Activated CD4-positive, alpha-beta T cell treated with anti-CD3 and anti-CD28 coated beads, Interleukin-2, amount 50 U/mL, for 24 hours (primary cell): ENCODE measurements around the gene PGAP3.

Experiments
- DNase-seq, 2 donors: peaks; one replicate each; pipeline ENCODE4 v3.0.0-alpha.2; 2020; ENCODE audit warnings: low read depth in 1 of 2, low spot score in 1 of 2

The PGAP3 gene

DNA sequence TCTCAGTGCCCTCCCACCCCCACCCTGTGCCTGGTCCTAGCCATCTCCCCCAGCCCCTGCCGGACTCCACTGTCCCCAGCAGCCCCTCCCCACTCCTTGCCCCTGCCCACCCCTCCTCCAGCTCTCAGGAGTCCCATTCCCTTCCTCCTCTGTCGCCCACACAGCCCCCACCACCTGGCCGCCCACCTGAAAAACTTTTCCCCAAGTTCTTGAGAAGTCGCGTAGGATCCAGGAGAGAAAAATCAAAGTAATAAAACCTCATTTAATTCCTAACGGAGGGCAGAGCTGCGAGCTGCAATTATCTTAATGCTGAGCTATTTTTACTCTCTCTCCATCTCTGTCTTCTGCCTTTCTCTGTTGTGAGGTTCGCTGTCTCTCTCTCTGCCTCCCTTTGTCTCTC, 63.5 kb downstream of the PGAP3 start:
- no peak for DNase-seq

DNA sequence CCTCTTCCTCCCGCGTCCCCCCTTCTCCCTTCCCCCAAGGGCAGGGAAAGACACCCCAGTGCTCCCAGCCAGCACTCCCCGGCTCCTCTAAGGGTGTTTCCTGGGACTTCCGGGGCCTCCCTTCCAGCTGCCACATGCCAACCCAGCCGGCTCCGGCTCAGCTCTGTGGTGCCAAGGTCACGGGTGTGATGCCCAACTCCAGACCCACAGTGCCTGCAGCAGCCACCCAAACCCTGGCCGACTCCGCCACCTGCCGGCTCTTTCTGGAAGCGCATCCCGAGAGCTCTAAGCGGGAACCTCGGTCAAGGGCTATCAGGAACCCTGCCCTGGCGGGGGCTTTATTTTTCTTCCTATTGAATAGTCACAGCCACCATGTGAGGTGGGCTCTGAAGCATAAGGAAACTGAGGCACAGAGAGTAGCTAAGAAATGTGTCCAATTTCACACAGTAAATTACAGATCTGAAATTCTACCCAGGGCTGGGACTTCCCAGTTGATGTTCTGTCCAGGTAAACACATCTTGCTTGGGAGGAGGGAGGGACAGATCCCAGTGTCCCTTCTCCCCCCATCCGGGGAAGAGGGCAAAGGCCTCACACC, 64.4 kb downstream of the PGAP3 start:
- peak; percentile 80 to 82 for DNase-seq

DNA sequence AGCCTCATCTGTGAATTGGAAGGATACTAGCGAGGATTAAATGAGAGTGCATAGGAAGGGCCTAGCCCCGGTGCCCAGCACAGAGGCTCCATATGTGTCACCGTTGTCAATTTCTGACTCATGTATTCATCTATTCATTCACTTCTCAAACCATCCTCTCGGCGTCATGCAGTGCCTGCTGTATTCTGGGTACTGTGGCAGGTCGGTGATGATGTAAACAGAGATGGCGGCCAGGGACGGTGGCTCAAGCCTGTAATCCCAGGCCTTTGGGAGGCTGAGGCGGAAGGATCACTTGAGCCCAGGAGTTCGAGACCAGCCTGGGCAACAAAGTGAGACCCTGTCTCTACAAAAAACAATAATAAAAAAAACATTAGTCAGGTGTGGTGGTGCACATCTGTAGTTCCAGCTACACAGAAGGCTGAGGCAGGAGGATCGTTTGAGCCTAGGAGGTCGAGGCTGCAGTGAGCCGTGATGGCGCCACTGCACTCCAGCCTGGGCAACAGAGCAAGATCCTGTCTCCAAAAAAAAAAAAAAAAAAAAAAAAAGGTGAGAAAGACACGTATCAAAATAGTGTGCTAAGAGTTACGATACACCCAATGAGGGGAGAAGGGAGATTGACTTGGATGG, 65.4 kb downstream of the PGAP3 start:
- peak in 1 of 2 donors; percentile 22 for DNase-seq

DNA sequence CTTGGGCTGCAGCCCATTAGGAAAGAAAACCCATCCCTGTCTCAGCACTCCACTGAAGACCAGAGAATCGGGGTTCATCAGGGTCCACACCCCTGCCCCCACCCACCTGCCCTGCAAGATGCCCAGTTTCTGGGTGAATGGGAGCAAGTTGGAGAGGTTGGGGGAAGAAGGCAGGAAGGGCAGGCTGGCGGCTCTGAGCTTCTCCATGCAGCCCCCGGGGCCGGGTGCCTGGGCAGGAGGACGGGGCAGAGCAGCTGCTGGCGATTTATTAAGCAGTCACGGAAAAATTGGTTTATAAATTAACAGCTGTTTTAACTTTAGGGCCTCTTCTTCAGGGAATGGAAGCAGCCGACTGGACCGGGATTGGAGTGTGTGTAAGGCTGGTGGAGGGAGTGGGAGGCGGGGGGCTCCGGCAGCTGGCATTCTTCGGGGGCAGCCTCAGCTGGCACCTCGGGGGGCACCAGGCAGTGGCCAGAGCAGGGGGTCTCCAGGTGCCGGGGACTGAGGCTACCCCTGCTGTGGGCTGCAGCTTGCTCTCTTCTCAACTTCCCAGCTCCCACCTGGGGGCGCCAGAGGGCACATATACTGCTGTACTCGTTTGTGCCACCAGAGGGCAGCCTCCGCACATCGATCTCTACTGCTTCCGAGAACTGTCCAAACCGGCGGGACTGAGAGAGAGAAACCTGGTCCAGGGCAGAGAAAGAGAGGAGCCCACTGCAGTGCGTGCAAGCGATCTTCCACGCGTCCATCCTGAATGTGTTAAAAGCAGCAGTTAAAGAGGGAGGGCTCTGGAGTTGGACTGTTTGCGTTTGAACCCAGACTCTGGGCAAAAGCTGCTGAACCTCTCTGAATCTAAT, 66.1 kb downstream of the PGAP3 start:
- DNase-seq = peak; percentile 83 to 93
